Activated CD4-positive, alpha-beta memory T cell treated with anti-CD3 and anti-CD28 coated beads for 36 hours (primary cell): Measurements from ENCODE around the gene IDI1. TPM values are rescaled to one million over a fixed set of nuclear protein-coding genes. Genes with fewer than 3 reads are reported as not detected.
"Not testable (repeated sequence)": the region's sequence is repeated elsewhere in the genome, so short reads cannot be mapped to it uniquely, and the experiment has no call there.

Experiments used
- CTCF ChIA-PET: fragments of 350-600 bp; sonication (Branson Sonifier 250); formaldehyde crosslinking; loops from one replicate; lab custom pipeline; 2021; ENCODE audit warnings: antibody characterized with exemption, inconsistent platforms; lab: Charles Lee
- POLR2A ChIA-PET: fragments of 350-600 bp; sonication (Branson Sonifier 250); formaldehyde crosslinking; loops from one replicate; lab custom pipeline; 2021; ENCODE audit warnings: antibody characterized with exemption; lab: Charles Lee
- DNase-seq: peaks from one replicate; pipeline ENCODE4 v3.0.0-alpha.2; 2020
- H3K27ac Mint-ChIP-seq: one replicate; pipeline ENCODE4 v1.8.0; 2021; ENCODE audit warnings: mixed read lengths
- H3K27me3 Mint-ChIP-seq: one replicate; pipeline ENCODE4 v1.8.0; 2021; ENCODE audit warnings: mixed read lengths
- H3K36me3 Mint-ChIP-seq: one replicate; pipeline ENCODE4 v1.8.0; 2021; ENCODE audit warnings: mixed read lengths
- H3K4me1 Mint-ChIP-seq: one replicate; pipeline ENCODE4 v1.8.0; 2021; ENCODE audit warnings: low read depth, mixed read lengths
- H3K4me3 Mint-ChIP-seq: one replicate; pipeline ENCODE4 v1.8.0; 2021; ENCODE audit warnings: mild to moderate bottlenecking, mixed read lengths
- H3K9me3 Mint-ChIP-seq: one replicate; pipeline ENCODE4 v1.8.0; 2021; ENCODE audit warnings: mixed read lengths
- intact Hi-C: fragments of 100-400 bp; cut with micrococcal nuclease; formaldehyde crosslinking; loops from one replicate; pipeline ENCODE4 v1.15.1; 2023
- total RNA-seq, 2 experiments: library from RNA; stranded (reverse); gene quantifications; one replicate each; pipeline ENCODE4 v1.2.3, GENCODE V29; 2021

Gene IDI1
- total RNA-seq, 2 experiments from 2014 or later: 83.1 to 83.8 TPM

GRCh38 chr10:1047937-1048336 lies 982 bp downstream of the IDI1 start:
- DNase-seq: peak; percentile 42
- Mint-ChIP-seq H3K4me1 (peaks cover 64% of the 10 kb centered on the region), H3K36me3 (peaks cover 50% of the 10 kb centered on the region), H3K4me3 (peak overlapping the region; percentile 93), H3K27ac (peak overlapping the region; percentile 98), H3K27me3 (no peaks in the 10 kb centered on the region), H3K9me3 (no peaks in the 10 kb centered on the region)
- ChIA-PET POLR2A (interaction anchor here (1.2 to 1.9 kb wide), 3 partner anchors 10 to 60 kb away, joined by 6 to 14 read pairs (median 7); partner anchors contain the start of gene GTPBP4), CTCF (no interaction called here)
- intact Hi-C loops: loop anchor here (1.0 to 2.0 kb wide), 3 partner anchors 8 to 60 kb away; partner anchors contain the start of genes GTPBP4 and WDR37

GRCh38 chr10:1045415-1045814 lies 3.5 kb downstream of the IDI1 start:
- Mint-ChIP-seq H3K36me3 (peaks cover 51% of the 10 kb centered on the region), H3K9me3 (no peaks in the 10 kb centered on the region), H3K27me3 (no peaks in the 10 kb centered on the region), H3K4me1 (peaks cover 39% of the 10 kb centered on the region), H3K27ac (peak overlapping the region; percentile 91), H3K4me3 (peak overlapping the region; percentile 71)
- CTCF ChIA-PET: no interaction called here
- intact Hi-C loops: no loop called here
- DNase-seq: no peak
- POLR2A ChIA-PET: interaction anchor here (2.0 kb wide), 1 partner anchor 11 kb away, joined by 6 read pairs; the partner anchor contains the start of gene WDR37

- intact Hi-C loops: no loop called here
- Mint-ChIP-seq H3K36me3 (peaks cover 56% of the 10 kb centered on the region), H3K4me1 (peaks cover 38% of the 10 kb centered on the region), H3K27ac (peak overlapping the region; percentile 91), H3K27me3 (no peaks in the 10 kb centered on the region), H3K9me3 (no peaks in the 10 kb centered on the region), H3K4me3 (peak overlapping the region; percentile 71)
- CTCF ChIA-PET: no interaction called here
- POLR2A ChIA-PET: interaction anchor here (2.0 kb wide), 1 partner anchor 11 kb away, joined by 6 read pairs; the partner anchor contains the start of gene WDR37
- DNase-seq: no peak
Observed at GRCh38 chr10:1044964-1045363, 4.0 kb downstream of the IDI1 start.

GRCh38 chr10:1044146-1044545 lies 4.8 kb downstream of the IDI1 start:
- H3K4me3 Mint-ChIP-seq: peak overlapping the region; percentile 71
- H3K36me3 Mint-ChIP-seq: peaks cover 54% of the 10 kb centered on the region
- no peaks in the 10 kb centered on the region for H3K27me3 Mint-ChIP-seq
- DNase-seq: no peak
- CTCF ChIA-PET: no interaction called here
- H3K4me1 Mint-ChIP-seq: peaks cover 38% of the 10 kb centered on the region
- peak overlapping the region; percentile 91 for H3K27ac Mint-ChIP-seq
- no peaks in the 10 kb centered on the region for H3K9me3 Mint-ChIP-seq
- POLR2A ChIA-PET: interaction anchor here (2.0 kb wide), 1 partner anchor 12 kb away, joined by 6 read pairs; the partner anchor contains the start of gene WDR37
- intact Hi-C loops: no loop called here

- peaks cover 52% of the 10 kb centered on the region for H3K36me3 Mint-ChIP-seq
- peaks cover 38% of the 10 kb centered on the region for H3K4me1 Mint-ChIP-seq
- no peaks in the 10 kb centered on the region for H3K27me3 Mint-ChIP-seq
- DNase-seq: peak; percentile 54
- H3K27ac Mint-ChIP-seq: peak overlapping the region; percentile 91
- intact Hi-C loops: no loop called here
- H3K4me3 Mint-ChIP-seq: peak overlapping the region; percentile 71
- no peaks in the 10 kb centered on the region for H3K9me3 Mint-ChIP-seq
- POLR2A ChIA-PET: interaction anchor here (1.3 to 2.0 kb wide), 3 partner anchors 13 to 112 kb away, joined by 3 to 6 read pairs (median 5); partner anchors contain the start of genes LARP4B and WDR37
- CTCF ChIA-PET: no interaction called here
Observed at GRCh38 chr10:1043532-1043995, 5.4 kb downstream of the IDI1 start.

- no peak for DNase-seq
- H3K4me1 Mint-ChIP-seq: peaks cover 39% of the 10 kb centered on the region
- H3K36me3 Mint-ChIP-seq: peaks cover 51% of the 10 kb centered on the region
- CTCF ChIA-PET: interaction anchor here (0.6 kb wide), 1 partner anchor 201 kb away, joined by 3 read pairs; no protein-coding TSS in a partner anchor
- no peak overlapping the region for H3K4me3 Mint-ChIP-seq
- H3K27ac Mint-ChIP-seq: no peak overlapping the region
- POLR2A ChIA-PET: interaction anchor here (0.5 to 1.1 kb wide), 3 partner anchors 9 to 226 kb away, joined by 3 to 6 read pairs (median 5); partner anchors contain the start of gene WDR37
- H3K27me3 Mint-ChIP-seq: no peaks in the 10 kb centered on the region
- H3K9me3 Mint-ChIP-seq: no peaks in the 10 kb centered on the region
- intact Hi-C loops: no loop called here
Observed at GRCh38 chr10:1041514-1041913, 7.4 kb downstream of the IDI1 start.

GRCh38 chr10:1040133-1040532 lies 8.8 kb downstream of the IDI1 start:
- intact Hi-C loops: no loop called here
- Mint-ChIP-seq H3K4me1 (peaks cover 41% of the 10 kb centered on the region), H3K4me3 (no peak overlapping the region), H3K36me3 (peaks cover 42% of the 10 kb centered on the region), H3K27me3 (no peaks in the 10 kb centered on the region), H3K9me3 (no peaks in the 10 kb centered on the region), H3K27ac (peak overlapping the region; percentile 34)
- DNase-seq: no peak
- POLR2A ChIA-PET: no interaction called here
- CTCF ChIA-PET: no interaction called here

GRCh38 chr10:1038769-1039168 lies 10.2 kb downstream of the IDI1 start:
- H3K9me3 Mint-ChIP-seq, H3K27ac Mint-ChIP-seq, H3K27me3 Mint-ChIP-seq, intact Hi-C loops, DNase-seq, POLR2A ChIA-PET, CTCF ChIA-PET, H3K4me3 Mint-ChIP-seq: not testable (repeated sequence)
- peaks cover 27% of the 10 kb centered on the region for H3K4me1 Mint-ChIP-seq
- peaks cover 35% of the 10 kb centered on the region for H3K36me3 Mint-ChIP-seq

- intact Hi-C loops: no loop called here
- Mint-ChIP-seq H3K4me3 (no peak overlapping the region), H3K27ac (peak overlapping the region; percentile 73), H3K4me1 (peaks cover 19% of the 10 kb centered on the region), H3K27me3 (no peaks in the 10 kb centered on the region), H3K36me3 (peaks cover 27% of the 10 kb centered on the region), H3K9me3 (no peaks in the 10 kb centered on the region)
- CTCF ChIA-PET: no interaction called here
- no peak for DNase-seq
- POLR2A ChIA-PET: interaction anchor here (1.0 to 3.1 kb wide), 4 partner anchors 11 to 36 kb away, joined by 3 to 14 read pairs (median 4); partner anchors contain the start of genes IDI1 and WDR37
Observed at GRCh38 chr10:1037098-1037497, 11.8 kb downstream of the IDI1 start.

- ChIA-PET CTCF (interaction anchor here (1.6 kb wide), 1 partner anchor 48 kb away, joined by 3 read pairs; the partner anchor contains the start of gene GTPBP4), POLR2A (interaction anchor here (0.8 to 3.1 kb wide), 4 partner anchors 12 to 121 kb away, joined by 3 to 14 read pairs (median 4); partner anchors contain the start of genes IDI1 and WDR37)
- H3K27me3 Mint-ChIP-seq: no peaks in the 10 kb centered on the region
- H3K4me3 Mint-ChIP-seq: no peak overlapping the region
- peaks cover 19% of the 10 kb centered on the region for H3K4me1 Mint-ChIP-seq
- intact Hi-C loops: loop anchor here (1.0 kb wide), 1 partner anchor 13 kb away; the partner anchor contains the start of gene IDI1
- H3K27ac Mint-ChIP-seq: peak overlapping the region; percentile 73
- peaks cover 25% of the 10 kb centered on the region for H3K36me3 Mint-ChIP-seq
- no peaks in the 10 kb centered on the region for H3K9me3 Mint-ChIP-seq
- DNase-seq: peak; percentile 75
Observed at GRCh38 chr10:1036341-1036791, 12.6 kb downstream of the IDI1 start.

GRCh38 chr10:1035201-1035600 lies 13.7 kb downstream of the IDI1 start:
- Mint-ChIP-seq H3K36me3 (peaks cover 16% of the 10 kb centered on the region), H3K27me3 (no peaks in the 10 kb centered on the region), H3K4me3 (no peak overlapping the region), H3K27ac (no peak overlapping the region), H3K9me3 (no peaks in the 10 kb centered on the region), H3K4me1 (peaks cover 19% of the 10 kb centered on the region)
- intact Hi-C loops: no loop called here
- POLR2A ChIA-PET: interaction anchor here (3.1 kb wide), 1 partner anchor 13 kb away, joined by 14 read pairs; the partner anchor contains the start of gene IDI1
- no peak for DNase-seq
- CTCF ChIA-PET: interaction anchor here (1.6 kb wide), 1 partner anchor 47 kb away, joined by 3 read pairs; the partner anchor contains the start of gene GTPBP4

- H3K36me3 Mint-ChIP-seq: peaks cover 13% of the 10 kb centered on the region
- peaks cover 19% of the 10 kb centered on the region for H3K4me1 Mint-ChIP-seq
- H3K9me3 Mint-ChIP-seq: no peaks in the 10 kb centered on the region
- intact Hi-C loops: no loop called here
- DNase-seq: no peak
- no peak overlapping the region for H3K4me3 Mint-ChIP-seq
- ChIA-PET CTCF (no interaction called here), POLR2A (interaction anchor here (3.1 kb wide), 1 partner anchor 14 kb away, joined by 14 read pairs; the partner anchor contains the start of gene IDI1)
- no peak overlapping the region for H3K27ac Mint-ChIP-seq
- no peaks in the 10 kb centered on the region for H3K27me3 Mint-ChIP-seq
Observed at GRCh38 chr10:1034758-1035157, 14.2 kb downstream of the IDI1 start.
